Endothelial cell of umbilical vein (primary cell): ENCODE measurements around the gene BCL2. TPM values are rescaled to one million over a fixed set of nuclear protein-coding genes. Genes with fewer than 3 reads are reported as not detected.

Source experiments
- BruUV-seq: library from RNA; stranded (reverse); fragments of 400-500 nt; replicated peaks from 2 replicates; lab custom pipeline; 2021; lab: Mats Ljungman, UMichigan
- CTCF ChIA-PET: fragments of 300-600, 350-600 bp; sonication (Branson Sonifier 250); formaldehyde crosslinking; loops from one replicate; lab custom pipeline; 2021; ENCODE audit warnings: antibody characterized with exemption, inconsistent platforms; lab: Charles Lee
- POLR2A ChIA-PET: fragments of 300-600, 350-600 bp; sonication (Branson Sonifier 250); formaldehyde crosslinking; loops from one replicate; lab custom pipeline; 2021; ENCODE audit warnings: antibody characterized with exemption, inconsistent platforms; lab: Charles Lee
- DNase-seq: peaks from one replicate; pipeline ENCODE4 v3.0.0-alpha.2; 2011; ENCODE audit warnings: low read depth, low spot score
- FAIRE-seq: peaks from 2 replicates; lab custom pipeline; 2011; peaks lifted over from hg19 to GRCh38; lab: Jason Lieb, UNC
- H2AFZ ChIP-seq: 2 replicates; pipeline ENCODE4 v1.6.0; 2012; ENCODE audit warnings: low read depth, low read length, control low read depth, inconsistent platforms
- H3K27ac ChIP-seq: 2 replicates; pipeline ENCODE4 v1.5.1; 2011; ENCODE audit warnings: low read depth, mild to moderate bottlenecking, control low read depth, low read length, moderate library complexity; ENCODE audit not compliant: insufficient read depth
- H3K27me3 ChIP-seq, 2 experiments: 2 replicates each; pipeline versions ENCODE4 v1.6.0 to v1.6.1; 2011; ENCODE audit warnings: low read length in 2 of 2, mixed read lengths in 1 of 2; ENCODE audit not compliant: control insufficient read depth in 2 of 2, insufficient read depth in 2 of 2
- H3K36me3 ChIP-seq, 2 experiments: 2 replicates in 1 of 2; 3 replicates in 1 of 2; pipeline ENCODE4 v1.5.1; 2011; ENCODE audit warnings: low read length in 2 of 2, mild to moderate bottlenecking in 1 of 2, moderate library complexity in 1 of 2; ENCODE audit not compliant: control insufficient read depth in 2 of 2, insufficient read depth in 2 of 2; ENCODE audit errors: extremely low read depth in 1 of 2
- H3K4me1 ChIP-seq: 3 replicates; pipeline ENCODE4 v1.5.1; 2011; ENCODE audit warnings: mild to moderate bottlenecking, low read length; ENCODE audit not compliant: control insufficient read depth, insufficient read depth; ENCODE audit errors: extremely low read depth
- H3K4me2 ChIP-seq: 2 replicates; pipeline ENCODE4 v1.6.1; 2011; ENCODE audit warnings: low read length, control low read depth, mixed read lengths; ENCODE audit not compliant: insufficient read depth
- H3K4me3 ChIP-seq, 3 experiments: fragments of 200-600 bp in 1 of 3; sonication (generic), shearing (Covaris generic) in 1 of 3; replicated peaks in 1 of 3; 2 replicates each; pipeline ENCODE4 v1.5.1; 2011 to 2016; ENCODE audit warnings: control low read depth in 3 of 3, low read length in 3 of 3, mild to moderate bottlenecking in 2 of 3, inconsistent platforms in 1 of 3, low read depth in 1 of 3, moderate library complexity in 1 of 3; ENCODE audit not compliant: insufficient read depth in 1 of 3
- H3K79me2 ChIP-seq: 2 replicates; pipeline ENCODE4 v1.6.0; 2012; ENCODE audit warnings: low read length, inconsistent platforms; ENCODE audit not compliant: control insufficient read depth, insufficient read depth
- H3K9ac ChIP-seq: replicated peaks from 2 replicates; pipeline ENCODE3; 2011; ENCODE audit warnings: low read length, control low read depth; ENCODE audit not compliant: insufficient read depth; ENCODE audit errors: extremely low read depth
- H3K9me1 ChIP-seq: replicated peaks from 3 replicates; pipeline ENCODE4 v1.6.0; 2011; ENCODE audit warnings: mild to moderate bottlenecking, low read length; ENCODE audit not compliant: control insufficient read depth, insufficient read depth; ENCODE audit errors: extremely low read depth
- H3K9me3 ChIP-seq: replicated peaks from 2 replicates; pipeline ENCODE4 v1.5.1; 2012; ENCODE audit warnings: low read length, inconsistent platforms; ENCODE audit not compliant: control insufficient read depth, insufficient read depth
- H4K20me1 ChIP-seq: replicated peaks from 2 replicates; pipeline ENCODE3; 2011; ENCODE audit warnings: mild to moderate bottlenecking, low read length; ENCODE audit not compliant: control insufficient read depth, insufficient read depth; ENCODE audit errors: extremely low read depth
- CTCF ChIP-seq, 2 donors: IDR thresholded peaks; 1 replicate in 1 of 2; 2 replicates in 1 of 2; pipeline ENCODE4 v1.5.1; 2011; ENCODE audit warnings: low read length in 2 of 2, mild to moderate bottlenecking in 2 of 2, moderate library complexity in 2 of 2, control low read depth in 1 of 2, inconsistent platforms in 1 of 2, low read depth in 1 of 2; ENCODE audit not compliant: insufficient read depth in 1 of 2; ENCODE audit errors: extremely low read depth in 1 of 2
- FOS ChIP-seq: IDR thresholded peaks from 2 replicates; pipeline ENCODE4 v1.6.1; 2011; ENCODE audit warnings: mild to moderate bottlenecking, low read length, moderate library complexity, borderline replicate concordance; ENCODE audit not compliant: insufficient read depth
- GATA2 ChIP-seq: IDR thresholded peaks from 2 replicates; pipeline ENCODE4 v1.7.0; 2011; ENCODE audit warnings: low read depth, mild to moderate bottlenecking, moderate library complexity, mixed read lengths, low read length; ENCODE audit not compliant: insufficient read length, insufficient read depth
- JUN ChIP-seq: IDR thresholded peaks from 2 replicates; pipeline ENCODE4 v1.6.1; 2011; ENCODE audit warnings: borderline replicate concordance, low read depth; ENCODE audit not compliant: insufficient read length, insufficient read depth
- MAX ChIP-seq: IDR thresholded peaks from 2 replicates; pipeline ENCODE4 v1.6.1; 2011; ENCODE audit not compliant: insufficient read depth, insufficient read length
- MYC ChIP-seq: IDR thresholded peaks from one replicate; pipeline ENCODE4 v1.6.1; 2011; ENCODE audit warnings: mild to moderate bottlenecking, low read depth, low read length
- POLR2AphosphoS5 ChIP-seq: IDR thresholded peaks from 2 replicates; pipeline ENCODE4 v1.6.1; 2012; ENCODE audit warnings: low read depth, mild to moderate bottlenecking, control low read depth, low read length, moderate library complexity; ENCODE audit not compliant: insufficient read depth
- dilution Hi-C: fragments of 300-500 bp; cut with MboI; formaldehyde crosslinking; loops from one replicate; pipeline ENCODE4 v1.15.0; 2019; ENCODE audit warnings: low sequenced_read_pairs; ENCODE audit not compliant: extremely low pct_ligation_motif_present
- intact Hi-C: fragments of 100-400 bp; cut with micrococcal nuclease; formaldehyde crosslinking; loops from one replicate; pipeline ENCODE4 v1.10.0; 2022
- polyA plus RNA-seq, 4 experiments: library from polyadenylated mRNA; depleted of rRNA in 3 of 4; stranded (reverse) in 3 of 4; unstranded in 1 of 4; fragments of >200 nt; gene quantifications; 2 replicates each; pipeline versions ENCODE4 v1.2.1 to v1.2.3, GENCODE V29; 2011 to 2012; ENCODE audit warnings: missing spikeins in 1 of 4
- total RNA-seq: library from RNA; stranded (reverse); gene quantifications from 2 replicates; pipeline ENCODE4 v1.2.3, GENCODE V29; 2021

The BCL2 gene
- total and polyA plus RNA-seq, 2 donors (not counting 3 experiments of a cell fraction or from before 2014, with no cell fraction given): 0.35 to 5.0 TPM

- ChIA-PET CTCF (interaction anchor here (5.6 to 6.9 kb wide), 2 partner anchors 190 to 305 kb away, joined by 96 to 176 read pairs; no protein-coding TSS in a partner anchor), POLR2A (no interaction called here)
- BruUV-seq: no TSS peak
- Histone ChIP-seq H2AFZ (no peak overlapping the region), H3K4me1 (peaks cover 25% of the 10 kb centered on the region), H3K9ac (no peak overlapping the region), H4K20me1 (no peaks in the 10 kb centered on the region), H3K27ac (no peak overlapping the region), H3K27me3 (peaks cover 0 to 9% of the 10 kb centered on the region in 2 experiments), H3K9me3 (no peaks in the 10 kb centered on the region), H3K9me1 (no peaks in the 10 kb centered on the region), H3K4me3 (no peak overlapping the region), H3K79me2 (no peaks in the 10 kb centered on the region), H3K4me2 (no peak overlapping the region), H3K36me3 (no peaks in the 10 kb centered on the region)
- DNase-seq: no peak
- intact Hi-C loops: loop anchor here (5.0 kb wide), 1 partner anchor 101 kb away; the partner anchor contains the start of gene VPS4B
- TF ChIP-seq FOS (no peak), POLR2AphosphoS5 (no peak), CTCF (IDR thresholded peaks at IDR 0.05; ENCODE audit: extremely low read depth in 1 of 2, insufficient read depth in 1 of 2, low read depth in 1 of 2, low read length in 2 of 2) (no peak), GATA2 (no peak), MYC (no peak), JUN (no peak), MAX (no peak)
- dilution Hi-C loops: no loop called here
- FAIRE-seq: no peak
These were observed 1.7 kb upstream of the BCL2 start for GRCh38 chr18:63321291-63321690.
